GM12874 (cell line): Measurements from ENCODE around the gene PLEKHB2.

Experiments used
- CTCF ChIP-seq: IDR thresholded peaks from 2 replicates; pipeline ENCODE4 v1.5.1; 2011; ENCODE audit warnings: low read depth, mild to moderate bottlenecking, control low read depth, low read length, moderate library complexity; ENCODE audit not compliant: insufficient read depth

Gene PLEKHB2

GRCh38 chr2:131105156-131105949 lies at the start of gene PLEKHB2:
PLEKHB2 (plus strand) TSS chr2:131105336; CDS start chr2:131120942, 15,606 bp downstream.
- 0 out of 2 replicates have a peak, but pooled peaks have one; percentile 23 for TF ChIP-seq CTCF

- TF ChIP-seq CTCF = no peak
These were observed 48.8 kb upstream of the PLEKHB2 start for GRCh38 chr2:131056204-131056931.

GRCh38 chr2:131056932-131057287 lies 48.2 kb upstream of the PLEKHB2 start:
- TF ChIP-seq CTCF = no peak

- no peak for TF ChIP-seq CTCF
These were observed 46.8 kb upstream of the PLEKHB2 start for GRCh38 chr2:131058214-131058843.

- no peak for TF ChIP-seq CTCF
These were observed 46.2 kb upstream of the PLEKHB2 start for GRCh38 chr2:131058920-131059319.

GRCh38 chr2:131063501-131064283 lies 41.4 kb upstream of the PLEKHB2 start:
- no peak for TF ChIP-seq CTCF
